Measurements from ENCODE around the gene TSG101.
A peak's percentile ranks its signal among the peaks of the same experiment; 100 is the strongest.

The TSG101 gene

DNA sequence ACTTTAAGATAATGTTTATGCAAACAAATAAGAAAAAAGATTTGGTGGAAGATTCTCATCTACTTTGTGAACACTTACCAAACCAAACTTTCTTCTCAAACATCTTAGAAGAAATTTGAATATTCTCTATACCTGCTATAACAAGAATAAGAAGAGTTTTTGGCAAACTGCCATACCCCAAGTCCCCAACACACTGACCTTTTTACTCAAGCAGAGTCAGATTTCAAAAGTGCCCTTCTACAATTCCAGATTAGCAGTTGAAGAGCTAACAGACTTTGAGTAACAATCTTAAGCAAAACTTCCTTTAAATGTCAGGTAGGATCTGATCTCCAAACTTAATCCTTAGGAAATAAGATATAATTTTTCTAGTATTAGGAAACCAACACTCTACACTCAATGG, 33.9 kb downstream of the TSG101 start:
- no peak for DNase-seq

GRCh38 chr11:18491924-18492323, 34.8 kb downstream of the TSG101 start:
- no peak for DNase-seq

DNA sequence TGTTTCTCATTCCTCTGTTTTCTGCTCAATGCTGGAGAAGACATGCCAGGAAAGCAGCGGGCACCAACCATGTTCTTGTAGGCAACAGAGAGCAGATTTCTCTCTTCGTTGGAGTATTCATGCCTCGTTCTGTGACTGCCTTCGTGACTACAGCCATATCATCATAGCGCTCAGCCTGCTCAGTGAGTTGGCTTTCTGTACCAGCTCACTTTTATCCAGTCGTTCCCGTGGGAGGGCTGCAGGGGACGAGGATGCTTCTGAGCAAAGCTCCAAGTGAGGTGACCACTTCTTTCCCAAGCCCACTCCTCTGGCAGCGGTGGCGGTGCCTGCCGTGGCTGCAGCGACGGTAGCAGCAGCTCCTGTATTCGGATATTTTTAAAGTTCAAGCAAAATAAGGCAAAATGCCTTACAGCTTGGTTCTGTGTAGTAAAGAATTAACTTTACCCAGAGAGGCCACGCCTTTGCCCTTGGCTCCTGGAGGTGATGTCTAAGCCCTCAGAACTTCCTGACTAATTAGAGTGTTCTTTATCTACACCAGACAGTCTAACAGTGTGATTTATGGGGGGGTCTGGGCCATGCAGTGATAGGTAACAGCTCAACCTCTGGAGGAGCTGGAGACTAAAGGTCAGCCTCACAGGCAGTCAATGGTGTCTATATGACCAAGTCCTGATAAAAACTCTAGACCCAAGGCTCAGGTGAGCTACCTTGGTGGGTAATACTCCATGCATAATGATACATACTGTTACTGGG, 35.8 kb downstream of the TSG101 start:
- DNase-seq: no peak

DNA sequence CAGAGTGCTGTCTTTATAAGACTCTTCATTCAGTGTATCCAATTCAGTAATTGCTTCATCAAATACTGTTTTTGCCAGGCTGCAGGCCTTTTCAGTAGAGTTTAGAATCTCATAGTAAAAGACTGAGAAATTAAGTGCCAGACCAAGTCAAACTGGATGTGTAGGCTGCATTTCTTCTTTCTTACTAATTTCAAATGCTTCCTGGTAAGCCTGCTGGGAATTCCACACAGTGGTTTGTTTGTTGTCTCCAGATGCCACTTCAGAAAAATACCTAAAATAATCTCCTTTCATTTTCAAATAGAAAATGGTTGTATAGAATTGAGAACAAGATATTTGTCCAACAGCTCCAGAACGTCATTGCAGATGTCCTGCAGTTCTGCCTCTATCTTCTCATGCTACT, 36.4 kb downstream of the TSG101 start:
- DNase-seq: no peak

GRCh38 chr11:18485913-18486528, 40.7 kb downstream of the TSG101 start:
- no peak for DNase-seq

- DNase-seq: no peak
Measured at GRCh38 chr11:18479063-18479462, 47.7 kb downstream of the TSG101 start.

DNA sequence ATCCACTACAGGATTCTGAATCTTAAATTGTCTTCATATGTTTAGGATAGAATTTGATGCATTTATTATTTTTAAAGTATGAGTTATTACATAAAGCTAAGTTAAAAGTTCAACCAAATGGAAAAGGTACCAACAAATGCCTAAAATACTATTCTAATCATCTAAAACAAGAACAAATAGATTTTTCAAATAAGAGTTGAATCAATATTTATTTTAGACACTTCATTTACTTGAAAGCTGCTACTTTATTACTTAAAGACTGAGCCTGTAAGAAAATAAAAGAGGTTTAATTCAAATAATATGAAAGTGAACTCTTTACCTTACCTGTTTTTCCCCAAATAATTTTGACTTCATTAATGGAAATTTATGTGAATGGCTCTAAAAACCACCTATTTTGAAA, 54.2 kb downstream of the TSG101 start:
- DNase-seq: no peak

DNA sequence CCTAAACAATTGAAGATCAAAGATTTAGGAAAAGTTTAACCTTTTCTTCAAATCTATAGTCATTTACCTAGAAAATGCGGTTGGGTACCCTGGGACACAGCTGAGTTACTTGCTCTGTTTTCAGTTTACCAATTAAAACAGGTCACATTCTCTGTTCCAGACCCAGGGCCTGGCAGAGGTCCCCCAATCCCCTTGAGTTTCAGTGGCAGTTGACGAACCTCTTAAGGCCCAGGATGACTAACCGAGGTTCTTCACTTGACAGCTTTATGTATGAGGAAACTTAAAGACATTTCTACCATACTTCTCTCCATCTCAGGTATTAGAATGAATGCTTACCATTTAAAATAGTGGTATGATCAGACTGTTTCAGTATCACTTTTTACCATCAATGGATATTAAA, 54.7 kb downstream of the TSG101 start:
- DNase-seq: peak; percentile 39

GRCh38 chr11:18468961-18469360, 57.8 kb downstream of the TSG101 start:
- no peak for DNase-seq

GRCh38 chr11:18468059-18468458, 58.7 kb downstream of the TSG101 start:
- DNase-seq: no peak

- no peak for DNase-seq
Measured at GRCh38 chr11:18466402-18466801, 60.3 kb downstream of the TSG101 start.

DNA sequence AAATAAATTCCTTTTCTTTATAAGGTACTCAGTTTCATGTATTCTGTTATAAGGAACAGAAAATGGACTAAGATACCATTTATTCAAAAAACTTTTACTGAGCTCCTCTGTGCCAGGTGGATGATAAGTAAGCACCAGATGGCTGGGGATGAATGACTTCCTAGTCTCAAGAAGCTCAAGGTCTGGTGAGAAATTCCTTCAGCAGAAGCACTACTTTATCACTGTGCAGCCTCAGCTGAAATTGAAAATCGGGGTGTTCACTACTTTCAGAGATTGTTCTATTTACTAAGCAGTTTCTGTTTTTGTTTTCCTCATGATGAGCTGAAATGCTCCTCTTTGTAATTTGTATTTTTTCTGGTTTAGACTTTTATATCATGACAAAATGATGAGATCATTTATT, 63.3 kb downstream of the TSG101 start:
- no peak for DNase-seq

DNA sequence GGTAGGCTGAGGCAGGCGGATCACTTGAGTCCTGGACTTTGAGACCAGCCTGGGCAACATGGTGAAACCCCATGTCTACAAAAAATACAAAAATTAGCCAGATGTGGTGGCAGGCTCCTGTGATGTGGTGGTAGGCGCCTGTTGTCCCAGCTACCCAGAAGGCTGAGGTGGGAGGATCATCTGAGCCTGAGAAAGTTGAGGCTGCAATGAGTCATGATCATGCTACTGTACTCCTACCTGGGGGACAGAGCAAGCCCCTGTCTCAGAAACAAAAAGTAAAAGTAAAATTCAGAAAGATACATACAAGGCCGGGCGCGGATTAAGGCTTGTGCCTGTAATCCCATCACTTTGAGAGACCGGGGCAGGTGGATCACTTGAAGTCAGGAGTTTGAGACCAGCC, 64.8 kb downstream of the TSG101 start:
- peak; percentile 21 for DNase-seq

DNA sequence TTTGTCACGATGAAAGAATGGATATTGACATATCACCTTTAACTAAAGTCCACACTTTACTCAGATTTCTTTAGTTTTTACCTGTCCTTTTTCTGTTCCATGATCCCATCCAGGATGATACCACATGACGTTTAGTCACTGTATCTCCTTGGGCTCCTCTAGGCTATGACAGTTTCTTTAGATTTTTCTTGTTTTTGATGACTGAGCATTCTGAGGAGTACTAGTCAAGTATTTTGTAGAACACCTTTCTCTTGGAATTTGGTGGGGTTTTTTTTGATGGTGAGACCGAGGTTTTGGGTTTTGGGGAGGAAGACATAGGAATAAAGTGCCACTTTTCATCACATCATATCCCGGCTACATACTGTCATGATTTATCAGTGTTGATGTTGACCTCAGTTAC, 67.1 kb downstream of the TSG101 start:
- DNase-seq: no peak

- DNase-seq: no peak
Measured at GRCh38 chr11:18457450-18457849, 69.3 kb downstream of the TSG101 start.

GRCh38 chr11:18455686-18456372, 70.9 kb downstream of the TSG101 start, which contains the start of gene LDHAL6A:
TSS of gene LDHAL6A (plus strand) at chr11:18455856. CDS start at chr11:18456681, 825 bp downstream.
- DNase-seq: peak; percentile 6

DNA sequence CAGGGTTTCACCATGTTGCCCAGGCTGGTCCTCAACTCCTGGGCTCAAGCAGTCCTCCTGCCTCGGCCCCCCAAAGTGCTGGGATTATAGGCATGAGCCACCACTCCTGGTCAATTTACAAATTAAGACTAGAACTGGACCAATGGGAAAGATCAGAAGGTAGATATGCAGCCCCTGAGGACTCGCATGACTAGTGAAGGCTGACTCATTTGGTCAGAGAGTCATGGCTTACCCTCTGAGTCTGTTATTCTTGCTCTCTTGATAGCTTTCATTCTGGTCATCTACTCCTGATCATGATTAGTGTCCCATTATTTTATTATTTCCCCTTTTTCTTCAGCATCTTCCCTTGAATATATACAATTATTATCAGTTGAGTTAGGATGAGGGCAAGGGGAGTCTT, 73.8 kb downstream of the TSG101 start:
- no peak for DNase-seq

GRCh38 chr11:18449251-18449650, 77.5 kb downstream of the TSG101 start:
- no peak for DNase-seq

GRCh38 chr11:18438691-18439090, 88.1 kb downstream of the TSG101 start:
- no peak for DNase-seq

Measured in activated CD4-positive, alpha-beta T cell treated with anti-CD3 and anti-CD28 coated beads for 48 hours (primary cell).